NCI-H2081 (cell line): Measurements from ENCODE around the gene ASPHD2.
A peak's percentile ranks its signal among the peaks of the same experiment; 100 is the strongest.

Experiments
- DNase-seq, 2 experiments: peaks; one replicate each; lab custom pipeline; 2025; lab: John Stamatoyannopoulos, UW

Gene ASPHD2

DNA sequence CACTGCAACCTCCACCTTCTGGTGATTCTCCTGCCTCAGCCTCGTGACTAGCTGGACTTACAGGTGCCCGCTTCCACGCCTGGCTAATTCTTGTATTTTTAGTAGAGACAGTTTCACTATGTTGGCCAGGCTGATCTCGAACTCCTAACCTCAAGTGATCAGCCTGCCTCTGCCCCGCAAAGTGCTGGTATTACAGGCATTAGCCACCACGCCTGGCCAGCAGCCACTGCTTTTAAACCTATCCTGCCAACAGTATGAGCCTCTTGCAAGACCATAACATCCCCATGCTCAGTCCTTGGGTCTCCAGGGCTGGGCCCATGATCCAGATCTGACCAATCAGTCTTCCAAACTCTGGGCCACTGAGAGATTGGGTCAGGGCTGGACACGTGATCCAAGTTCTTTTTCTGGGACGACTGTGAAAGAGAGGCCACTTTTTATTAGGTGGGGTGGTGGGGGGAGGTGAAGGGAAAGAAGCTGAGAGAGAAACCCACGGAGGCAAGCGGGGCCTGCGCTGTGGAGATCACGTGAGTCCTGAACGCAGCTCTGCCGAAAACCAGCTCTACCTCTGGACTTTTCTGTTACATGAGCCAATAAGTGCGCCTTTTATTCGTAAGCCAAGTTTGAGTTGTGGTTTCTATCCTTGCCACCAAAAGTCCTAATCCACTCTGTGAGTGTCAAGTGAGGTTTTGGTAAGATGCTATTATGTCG is 17.9 kb downstream of the ASPHD2 start:
- DNase-seq: no peak

DNA sequence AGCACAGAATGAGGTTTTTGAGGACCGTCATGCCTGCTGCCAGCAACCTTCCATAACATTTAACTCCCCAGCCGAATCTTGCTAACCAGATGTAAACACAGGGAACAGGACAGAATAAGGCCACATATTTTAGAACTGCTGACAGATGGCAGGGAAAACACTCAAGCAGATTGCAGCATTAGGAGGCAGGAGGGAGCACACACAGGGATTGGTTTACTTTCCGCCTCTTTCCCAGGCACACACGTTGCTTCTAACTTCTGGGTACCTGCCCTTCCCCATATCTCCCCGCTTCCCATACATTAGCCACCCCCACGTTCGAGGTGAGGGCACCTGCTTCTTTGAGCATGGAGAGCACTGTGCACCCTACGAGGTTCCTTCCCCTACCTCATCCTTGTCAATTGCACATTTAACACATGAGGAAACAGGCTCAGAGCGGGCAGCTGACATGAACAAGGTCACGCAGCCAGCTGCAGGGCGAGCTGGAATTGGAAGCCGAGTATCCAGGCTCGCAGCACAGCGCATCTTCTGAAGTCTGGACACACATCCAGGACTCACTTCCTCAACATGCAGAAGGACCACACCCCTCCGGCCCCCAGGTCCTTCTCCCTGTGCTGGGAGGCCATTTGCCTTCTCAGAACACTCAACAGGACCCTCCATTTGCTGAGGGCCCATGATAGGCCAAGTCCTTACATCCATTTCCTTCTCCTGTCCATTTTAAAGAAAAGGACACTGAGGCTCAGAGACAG is 18.7 kb downstream of the ASPHD2 start:
- DNase-seq: no peak

DNA sequence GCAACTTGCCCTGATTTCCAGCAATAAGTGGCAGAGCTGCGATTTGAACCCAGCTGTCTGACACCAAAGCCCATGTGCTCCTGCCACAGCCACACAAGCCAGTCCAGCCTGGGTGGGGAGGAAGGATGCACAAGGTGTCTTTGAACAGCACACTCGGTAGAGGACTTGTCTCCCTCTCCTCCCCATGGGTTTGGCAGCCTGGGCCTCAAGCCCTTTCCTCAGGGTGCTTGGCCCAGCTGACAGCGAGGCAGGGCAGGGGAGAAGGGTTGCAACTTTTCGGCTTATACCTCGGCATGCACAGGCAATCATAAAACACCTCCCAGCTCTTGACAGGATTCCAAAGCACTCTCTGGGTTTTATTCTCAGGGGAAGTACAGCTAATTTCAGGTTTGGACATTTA is 19.3 kb downstream of the ASPHD2 start:
- DNase-seq: no peak

DNA sequence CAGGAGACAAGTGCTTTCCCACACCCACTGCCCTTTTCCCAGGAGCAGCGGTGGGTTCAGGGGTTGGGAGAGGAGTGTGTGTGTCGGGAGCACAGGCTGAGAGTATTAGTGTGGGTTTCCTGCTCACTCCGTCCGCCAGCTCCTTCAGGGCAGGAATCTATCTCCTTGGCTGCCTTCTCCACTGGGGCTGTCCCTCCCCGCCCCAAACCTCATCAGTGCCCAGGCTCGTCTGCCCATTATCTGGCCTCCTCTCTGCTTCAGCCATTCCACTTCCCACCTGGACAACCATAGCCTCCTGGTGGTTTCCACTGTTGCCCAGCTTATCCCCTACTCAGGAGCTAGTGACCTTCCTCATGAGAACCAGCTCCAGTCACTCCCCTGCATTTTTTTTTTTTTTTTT is 19.9 kb downstream of the ASPHD2 start:
- DNase-seq: no peak

DNA sequence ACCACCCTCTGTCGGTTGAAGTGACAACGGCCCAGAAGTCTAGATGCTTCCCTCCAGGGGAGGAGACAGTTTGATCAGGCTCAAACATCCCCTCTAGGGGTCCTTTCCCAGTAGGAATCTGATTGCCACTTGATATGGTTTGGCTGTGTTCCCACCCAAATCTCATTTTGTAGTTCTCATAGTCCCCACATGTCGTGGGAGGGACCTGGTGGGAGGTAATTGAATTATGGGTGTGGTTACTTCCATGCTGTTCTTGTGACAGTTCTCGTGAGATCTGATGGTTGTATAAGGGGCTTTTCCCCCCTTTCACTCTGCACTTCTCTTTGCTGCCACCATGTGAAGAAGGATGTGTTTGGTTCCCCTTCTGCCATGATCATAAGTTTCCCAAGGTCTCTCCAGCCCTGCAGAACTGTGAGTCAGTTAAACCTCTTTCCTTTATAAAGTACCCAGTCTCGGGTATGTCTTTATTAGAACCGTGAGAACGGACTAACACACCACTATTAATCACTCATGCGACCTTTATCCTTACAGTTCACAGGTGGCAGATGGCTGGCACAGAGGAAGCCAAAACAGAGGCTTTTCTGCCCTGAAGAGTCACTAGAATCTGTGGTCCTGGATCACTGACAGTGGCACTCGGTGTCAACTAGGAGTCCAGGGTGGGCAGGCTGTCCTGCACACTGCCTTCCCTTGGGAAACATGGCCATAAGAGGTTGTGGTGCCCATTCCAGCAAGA is 21.6 kb downstream of the ASPHD2 start:
- DNase-seq: no peak

DNA sequence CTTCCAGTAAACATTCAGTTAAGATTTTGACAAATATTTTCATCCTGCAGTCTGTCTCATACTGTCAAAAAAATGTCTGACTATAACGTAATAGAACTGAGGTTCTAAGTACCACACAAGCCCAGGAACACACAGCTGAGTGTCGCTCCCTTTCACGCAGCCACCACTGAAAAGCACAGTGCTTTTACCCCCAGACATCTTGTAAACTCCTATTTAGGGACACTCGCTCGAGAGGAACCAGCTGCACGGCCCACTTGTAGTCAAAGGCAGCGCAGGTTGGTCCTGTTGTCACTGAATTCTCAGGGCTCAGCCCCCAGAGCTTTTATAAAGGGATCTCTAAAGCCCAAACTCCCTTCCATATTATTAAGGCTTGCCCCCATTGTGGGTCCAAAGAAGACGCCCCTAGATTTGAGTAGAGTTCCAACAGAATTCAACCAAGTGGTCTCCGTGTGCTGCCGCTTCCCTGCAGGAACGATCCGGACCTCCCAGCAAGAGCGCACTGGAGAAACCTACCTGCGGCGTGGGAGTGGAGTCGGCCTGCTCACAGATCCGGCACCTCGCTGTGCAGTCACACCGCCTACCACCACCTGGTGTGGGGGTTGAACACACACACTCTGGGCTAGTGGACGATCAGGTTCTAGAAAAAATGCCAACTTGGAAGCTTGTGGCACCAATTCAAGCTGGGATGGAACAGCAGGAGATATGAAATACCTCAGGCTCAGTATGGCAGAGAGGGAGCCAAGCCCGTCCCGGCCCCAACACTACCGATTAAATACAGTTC is 23.4 kb downstream of the ASPHD2 start:
- DNase-seq: no peak

DNA sequence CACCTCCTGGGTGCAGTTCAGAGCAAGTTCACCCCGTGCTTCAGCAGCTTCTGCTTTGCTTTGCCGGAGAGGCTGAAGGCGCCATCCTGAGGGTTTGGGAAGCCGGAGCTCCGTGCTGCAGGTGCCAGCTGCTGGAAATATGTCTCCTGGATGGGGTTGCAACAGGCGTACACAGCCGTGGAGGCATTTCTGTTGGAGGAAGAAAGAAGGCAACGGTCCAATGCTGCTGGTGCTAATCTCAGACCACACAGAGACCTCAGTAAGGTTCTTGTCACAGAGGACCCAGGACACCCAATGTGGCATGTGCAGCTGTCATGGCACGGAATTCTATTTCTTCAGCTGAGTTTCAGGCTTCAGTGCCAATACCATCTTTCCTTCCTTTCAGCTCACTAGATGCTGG is 24.2 kb downstream of the ASPHD2 start:
- no peak for DNase-seq

DNA sequence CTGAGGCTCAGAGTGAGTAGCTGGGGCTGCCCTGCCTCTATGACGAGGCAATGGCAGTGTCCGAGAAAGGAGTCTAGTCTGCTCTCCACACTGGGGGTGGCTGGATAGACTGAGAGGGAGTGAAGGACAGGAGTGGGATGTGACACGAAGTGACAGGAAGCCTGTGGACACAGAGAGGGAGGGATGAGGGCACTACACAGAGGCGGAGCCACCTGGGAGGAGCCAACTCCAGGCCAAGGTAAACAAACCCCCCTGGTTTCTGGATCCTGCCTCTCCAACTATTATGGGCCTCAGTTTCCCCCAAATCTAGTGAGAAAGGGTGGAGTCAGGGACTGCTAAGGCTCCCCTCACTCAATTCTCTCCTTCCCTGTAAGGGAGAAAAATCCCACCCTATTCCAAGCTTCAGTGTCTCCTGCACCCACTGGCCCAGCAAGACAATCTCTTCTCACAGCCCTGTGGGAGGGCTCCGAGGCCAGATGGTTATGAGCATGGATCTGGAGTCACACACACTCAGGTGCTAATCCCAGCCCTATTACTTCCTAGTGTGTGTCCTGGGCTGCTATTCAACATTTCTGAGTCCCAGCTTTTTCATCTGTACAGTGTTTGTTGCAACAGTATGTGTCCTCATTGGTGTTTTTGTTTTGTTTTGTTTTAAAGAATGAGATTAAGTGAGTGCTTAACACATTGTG is 24.9 kb downstream of the ASPHD2 start:
- DNase-seq: no peak

DNA sequence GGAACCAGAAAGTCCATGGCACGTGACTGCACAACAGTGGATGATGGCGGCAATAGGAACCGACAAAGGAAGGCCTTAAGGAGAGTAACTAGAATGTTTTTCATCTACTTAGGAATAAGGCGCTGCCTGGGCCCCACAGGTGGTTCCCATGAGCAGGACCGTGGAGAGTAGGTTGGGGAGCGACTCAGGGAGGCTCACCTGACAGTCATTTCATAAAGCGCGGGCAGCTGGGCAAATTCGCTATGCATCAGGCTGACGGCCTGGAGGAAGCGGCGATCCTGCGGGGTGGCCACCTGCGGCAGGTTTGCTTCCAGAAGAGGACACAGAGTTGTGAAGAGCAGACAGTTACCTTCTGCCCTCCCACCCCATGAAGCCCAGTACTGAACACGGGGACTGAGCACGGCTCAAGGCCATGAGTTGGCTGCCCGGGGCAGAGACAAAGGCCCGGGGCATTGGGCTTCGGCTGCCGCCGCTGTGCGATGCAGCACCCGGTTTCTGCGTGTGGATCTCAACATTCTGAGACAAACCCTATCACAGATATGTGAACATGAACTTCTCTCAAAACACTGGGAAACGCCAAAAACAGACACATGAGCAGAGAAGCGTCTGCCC is 28.7 kb downstream of the ASPHD2 start:
- no peak for DNase-seq

DNA sequence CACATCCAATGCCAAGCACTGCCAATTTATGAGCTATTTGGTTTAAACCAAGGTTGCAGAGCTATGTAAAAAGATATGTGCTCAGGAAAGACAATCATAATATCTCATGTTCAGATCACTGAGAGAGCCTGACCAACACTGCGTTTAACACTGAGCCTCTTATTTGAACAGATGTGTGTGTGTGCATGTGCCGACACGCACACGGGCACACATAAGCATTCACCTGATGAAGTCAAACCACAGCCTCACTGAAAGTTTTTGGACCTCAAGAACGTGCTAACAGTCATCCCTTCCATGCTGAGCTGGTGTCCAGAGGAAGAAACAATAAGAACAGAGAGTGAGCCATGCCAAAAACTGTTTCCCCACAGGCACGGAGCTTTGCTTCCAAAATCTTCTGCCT is 31.1 kb downstream of the ASPHD2 start:
- DNase-seq: no peak

DNA sequence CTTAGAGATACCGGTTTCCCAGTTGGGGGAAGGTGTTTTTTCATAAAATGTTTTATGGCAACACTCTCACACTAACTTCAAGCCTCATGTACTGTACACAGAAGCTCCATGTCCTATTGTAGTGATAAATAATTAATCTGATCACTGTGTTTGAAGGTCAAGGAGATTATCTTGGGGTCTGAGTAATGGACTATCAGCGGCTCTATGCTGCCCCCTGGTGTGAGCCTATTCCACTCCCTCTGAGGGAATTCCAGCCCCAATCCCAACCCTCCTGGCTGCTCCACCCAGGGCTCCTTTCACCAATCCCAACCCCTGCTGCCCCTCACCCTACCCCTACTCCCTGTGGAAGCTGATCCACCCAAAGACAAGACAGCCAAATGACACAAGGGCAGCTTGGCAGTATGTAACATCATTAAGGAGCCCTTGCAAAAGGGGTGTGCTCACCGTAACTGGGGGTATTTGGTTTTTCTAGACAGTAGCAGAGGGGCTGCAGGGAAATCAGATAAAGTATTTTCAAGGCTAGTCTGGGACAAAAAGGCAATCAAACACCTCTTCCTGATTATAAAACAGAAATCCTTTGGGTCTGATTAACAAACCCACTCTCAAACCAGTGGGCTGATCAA is 32.2 kb downstream of the ASPHD2 start:
- peak; percentile 8 to 9 for DNase-seq

DNA sequence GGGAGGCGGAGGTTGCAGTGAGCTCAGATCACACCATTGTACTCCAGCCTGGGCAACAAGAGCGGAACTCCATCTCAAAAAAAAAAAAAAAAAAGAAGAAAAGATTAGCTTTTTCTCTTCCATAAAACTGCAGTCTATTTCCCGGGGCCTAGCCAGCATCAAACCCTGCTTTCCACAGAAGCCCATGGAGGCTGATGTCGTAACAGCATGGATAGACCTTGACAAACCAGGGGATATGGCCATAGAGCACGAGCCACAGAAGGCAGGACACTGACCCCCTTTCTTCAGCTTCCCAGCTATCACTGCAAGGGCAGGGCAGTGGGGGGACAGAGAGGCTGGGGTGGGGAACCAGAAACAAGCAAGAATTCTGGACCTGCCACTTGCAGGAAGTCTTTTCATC is 33.0 kb downstream of the ASPHD2 start:
- DNase-seq: no peak

DNA sequence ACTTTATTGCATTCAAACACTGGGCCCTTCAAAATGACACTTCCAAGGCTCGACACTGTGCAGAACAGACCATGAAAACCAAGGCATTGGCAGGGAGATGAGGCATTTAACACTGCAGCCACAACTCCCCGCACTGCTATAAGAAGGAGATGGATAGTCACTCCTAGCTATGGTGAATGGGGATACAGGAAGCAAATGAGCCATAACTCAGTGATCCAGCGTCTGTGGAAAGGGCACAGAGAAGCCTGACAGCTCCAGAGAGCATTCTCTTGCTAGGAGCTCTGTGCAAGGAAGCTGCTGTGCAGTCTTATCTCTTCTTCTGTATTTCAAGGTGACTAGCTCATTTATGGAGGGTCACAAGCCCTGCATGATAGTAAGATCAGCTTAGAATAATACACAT is 33.6 kb downstream of the ASPHD2 start:
- no peak for DNase-seq

DNA sequence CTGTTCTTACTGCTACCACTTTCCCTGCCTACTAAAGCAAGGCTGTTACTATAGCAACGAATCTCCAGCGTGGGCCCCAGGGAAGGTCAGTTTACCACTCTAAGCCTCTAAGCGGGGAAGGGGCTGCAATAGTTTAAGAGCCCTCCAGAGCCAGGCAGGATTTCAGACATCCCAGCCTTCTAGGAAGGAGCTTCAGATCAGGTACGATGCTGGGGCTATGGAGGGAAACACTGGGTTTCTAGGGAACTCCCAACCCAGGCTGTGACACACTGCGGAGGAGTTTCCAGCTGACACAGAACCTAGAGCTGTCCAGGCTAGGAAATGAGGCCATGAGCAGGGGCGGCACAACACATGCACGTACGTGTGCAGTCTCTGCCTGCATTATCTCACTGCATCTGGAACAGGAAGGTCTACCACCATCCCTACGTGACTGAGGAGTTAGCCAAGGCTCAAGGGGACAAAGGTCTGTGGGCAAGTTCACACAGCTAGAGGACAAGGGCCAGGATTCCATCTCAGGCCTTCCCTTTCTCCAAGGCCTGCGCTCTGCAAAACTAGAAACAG is 34.1 kb downstream of the ASPHD2 start:
- DNase-seq: no peak

DNA sequence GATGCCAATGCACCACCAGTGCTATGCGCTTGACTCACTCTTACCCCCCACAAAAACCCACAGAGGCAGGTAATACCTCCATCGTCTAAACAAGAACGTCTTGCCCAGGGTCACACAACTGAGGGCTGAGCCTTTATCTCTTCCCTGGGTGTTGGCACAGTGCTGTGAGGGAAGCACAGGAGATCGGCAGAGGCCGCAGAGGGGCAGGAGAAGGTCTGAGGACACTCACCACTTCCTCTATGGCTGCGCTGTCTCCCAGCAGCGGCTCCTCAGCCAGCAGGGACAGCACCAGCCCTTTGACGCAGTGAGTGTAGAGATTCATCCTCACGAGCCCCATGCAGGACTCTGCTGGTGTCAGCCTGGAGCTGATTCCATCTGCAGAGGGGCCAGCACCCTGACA is 34.6 kb downstream of the ASPHD2 start:
- no peak for DNase-seq

DNA sequence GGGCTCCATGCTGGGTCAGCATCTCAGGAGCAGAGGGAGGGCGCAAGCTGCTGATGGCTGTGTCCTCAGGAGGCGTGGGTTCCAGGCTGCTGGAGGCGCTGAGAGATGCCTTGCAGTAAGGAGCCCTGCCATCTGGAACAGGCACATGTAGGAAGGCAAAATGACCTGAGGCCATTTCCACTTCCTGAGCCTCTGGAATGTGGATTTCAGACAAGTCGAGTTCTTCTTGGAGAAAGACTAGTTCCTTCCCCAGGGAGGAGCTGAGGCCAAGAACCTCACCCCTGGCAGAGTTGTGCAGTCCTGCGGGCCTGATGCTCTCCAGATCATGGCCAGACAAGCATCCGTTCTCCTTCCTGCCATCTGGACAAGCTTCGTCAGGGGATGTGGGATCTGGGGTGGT is 35.3 kb downstream of the ASPHD2 start:
- no peak for DNase-seq

DNA sequence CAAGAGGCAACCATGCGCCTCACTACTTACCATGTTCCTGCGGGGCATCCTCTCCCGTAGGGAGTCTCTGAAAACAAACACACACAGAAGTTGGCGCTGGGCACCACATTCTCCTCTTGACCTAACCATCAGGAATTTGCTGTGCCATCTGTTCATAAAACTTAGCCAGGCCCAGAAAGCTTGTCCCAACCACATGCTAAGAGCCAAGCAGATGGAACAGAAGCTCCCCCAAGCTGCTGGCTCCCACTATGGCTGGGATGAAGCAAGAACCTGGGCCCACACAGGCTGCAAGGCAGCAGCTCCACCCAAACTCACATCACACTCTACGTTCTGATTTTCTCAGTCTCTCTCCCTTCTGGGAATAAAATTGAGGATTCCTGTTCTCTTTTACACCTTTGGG is 37.1 kb downstream of the ASPHD2 start:
- no peak for DNase-seq

DNA sequence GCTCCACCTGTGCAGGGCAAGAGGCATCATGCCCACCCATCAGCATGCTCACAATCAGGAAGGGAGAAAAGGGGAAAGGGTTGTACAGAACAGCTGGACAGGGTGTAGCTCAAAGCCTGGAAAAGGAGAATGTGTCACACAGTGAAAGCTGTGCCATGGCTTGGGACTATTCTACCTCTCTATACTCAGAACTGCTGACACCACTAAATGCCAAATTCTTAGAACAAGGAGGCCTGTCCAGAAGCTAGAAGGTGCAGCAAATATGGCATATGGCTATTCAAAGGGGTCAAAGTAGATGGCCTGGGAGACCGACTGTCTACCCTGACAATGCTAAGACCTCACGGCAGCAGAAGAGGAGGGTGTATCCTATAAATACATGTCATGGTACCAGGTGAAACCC is 41.7 kb downstream of the ASPHD2 start:
- no peak for DNase-seq

DNA sequence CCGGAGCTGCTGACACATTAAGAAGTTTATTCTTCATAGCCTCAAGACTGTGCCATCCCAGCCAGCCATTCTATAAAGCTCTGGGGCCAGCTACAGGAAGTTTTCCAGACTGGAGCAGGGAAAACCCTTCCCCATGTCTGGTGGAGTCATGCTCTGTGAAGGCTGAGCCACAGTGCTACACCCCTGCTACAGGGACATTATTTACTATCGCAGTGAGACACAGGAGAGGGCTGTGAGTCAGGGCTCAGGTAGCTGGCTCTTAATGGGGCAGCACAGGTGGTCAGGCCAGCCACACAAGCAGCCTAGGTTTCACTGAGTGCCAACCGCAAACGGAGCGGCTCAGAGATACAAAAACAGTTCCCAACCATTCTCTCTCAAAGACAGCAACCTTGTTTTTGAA is 42.5 kb downstream of the ASPHD2 start:
- DNase-seq: no peak

DNA sequence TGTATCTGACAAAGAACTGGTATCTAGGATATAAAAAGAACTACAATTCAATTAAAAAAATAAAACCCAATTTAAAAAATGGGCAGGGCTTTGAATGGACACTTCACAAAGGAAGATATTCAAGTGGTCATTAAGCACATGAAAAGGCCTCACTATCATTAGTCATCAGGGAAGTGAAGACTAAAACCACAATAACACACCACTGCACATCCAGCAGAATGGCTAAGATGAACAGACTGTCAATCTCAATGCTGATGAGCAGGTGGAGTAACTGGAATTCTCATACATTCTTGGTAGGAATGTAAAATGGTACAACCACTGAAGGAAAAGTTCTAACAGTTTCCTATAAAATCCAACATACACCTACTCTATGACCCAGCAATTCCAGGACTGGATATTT is 45.6 kb downstream of the ASPHD2 start:
- DNase-seq: no peak
